CD4-positive, alpha-beta T cell treated with Interleukin-2 at 100 ng/mL for 4 hours (primary cell): ENCODE data around the gene TOX3.

Source experiments
- DNase-seq: peaks from one replicate; pipeline ENCODE4 v3.0.0-alpha.2; 2020; ENCODE audit warnings: low spot score

Gene TOX3

GRCh38 chr16:52547004-52547833, at the start of gene TOX3:
Gene TOX3 (minus strand): TSS chr16:52547143. CDS start chr16:52546723, 420 bp downstream.
- DNase-seq: no peak

GRCh38 chr16:52592778-52593177, 45.8 kb upstream of the TOX3 start:
- DNase-seq: no peak

- no peak for DNase-seq
Observed at GRCh38 chr16:52591934-52592592, 45.1 kb upstream of the TOX3 start.

- no peak for DNase-seq
Observed at GRCh38 chr16:52591471-52591870, 44.5 kb upstream of the TOX3 start.

- DNase-seq: no peak
Observed at GRCh38 chr16:52586159-52586558, 39.2 kb upstream of the TOX3 start.

- no peak for DNase-seq
Observed at GRCh38 chr16:52584354-52585320, 37.7 kb upstream of the TOX3 start.

- no peak for DNase-seq
Observed at GRCh38 chr16:52581530-52581929, 34.6 kb upstream of the TOX3 start.

GRCh38 chr16:52580488-52580887, 33.5 kb upstream of the TOX3 start:
- no peak for DNase-seq

- no peak for DNase-seq
Observed at GRCh38 chr16:52578829-52579498, 32.0 kb upstream of the TOX3 start.

GRCh38 chr16:52578007-52578828, 31.3 kb upstream of the TOX3 start:
- no peak for DNase-seq

- DNase-seq: no peak
Observed at GRCh38 chr16:52577130-52577706, 30.3 kb upstream of the TOX3 start.

GRCh38 chr16:52573365-52574299, 26.7 kb upstream of the TOX3 start:
- DNase-seq: no peak

- no peak for DNase-seq
Observed at GRCh38 chr16:52572656-52573055, 25.7 kb upstream of the TOX3 start.

- no peak for DNase-seq
Observed at GRCh38 chr16:52570495-52571091, 23.6 kb upstream of the TOX3 start.

GRCh38 chr16:52569701-52570100, 22.8 kb upstream of the TOX3 start:
- no peak for DNase-seq

- DNase-seq: no peak
Observed at GRCh38 chr16:52568983-52569690, 22.2 kb upstream of the TOX3 start.

- DNase-seq: no peak
Observed at GRCh38 chr16:52568495-52568894, 21.6 kb upstream of the TOX3 start.

GRCh38 chr16:52567193-52567592, 20.2 kb upstream of the TOX3 start:
- DNase-seq: no peak
